HG03460 (cell line): ENCODE data around the gene CCDC85A.
"Not testable (repeated sequence)": the region's sequence is repeated elsewhere in the genome, so short reads cannot be mapped to it uniquely, and the experiment has no call there.

Source experiments
- ATAC-seq: cut with Tn5 transposase; IDR thresholded peaks from one replicate; pipeline ENCODE4 v1.9.1; 2021; ENCODE audit not compliant: unreplicated experiment

The CCDC85A gene

GRCh38 chr2:56183643-56184499 is at the start of gene CCDC85A:
CCDC85A (plus strand) TSS chr2:56183990; CDS start chr2:56184625, 635 bp downstream.
- peak; percentile 95 for ATAC-seq

GRCh38 chr2:56134861-56135260 is 48.9 kb upstream of the CCDC85A start:
- ATAC-seq: no peak

GRCh38 chr2:56142497-56143061 is 41.2 kb upstream of the CCDC85A start:
- ATAC-seq: not testable (repeated sequence)

- ATAC-seq: no peak
These were observed 35.9 kb upstream of the CCDC85A start for GRCh38 chr2:56147907-56148306.

- no peak for ATAC-seq
These were observed 35.0 kb upstream of the CCDC85A start for GRCh38 chr2:56148825-56149224.

- ATAC-seq: no peak
These were observed 31.9 kb upstream of the CCDC85A start for GRCh38 chr2:56151841-56152240.

GRCh38 chr2:56155188-56155587 is 28.6 kb upstream of the CCDC85A start:
- ATAC-seq: no peak

- not testable (repeated sequence) for ATAC-seq
These were observed 23.9 kb upstream of the CCDC85A start for GRCh38 chr2:56159875-56160274.

GRCh38 chr2:56167616-56168562 is 15.9 kb upstream of the CCDC85A start:
- no peak for ATAC-seq

- no peak for ATAC-seq
These were observed 14.3 kb upstream of the CCDC85A start for GRCh38 chr2:56169521-56169920.

- no peak for ATAC-seq
These were observed 13.3 kb upstream of the CCDC85A start for GRCh38 chr2:56170504-56170903.

- ATAC-seq: no peak
These were observed 12.8 kb upstream of the CCDC85A start for GRCh38 chr2:56170988-56171387.

GRCh38 chr2:56175779-56176178 is 8.0 kb upstream of the CCDC85A start:
- ATAC-seq: no peak

- ATAC-seq: no peak
These were observed 6.2 kb upstream of the CCDC85A start for GRCh38 chr2:56177420-56178220.

- ATAC-seq: no peak
These were observed 3.9 kb upstream of the CCDC85A start for GRCh38 chr2:56179931-56180330.

GRCh38 chr2:56182420-56182819 is 1.4 kb upstream of the CCDC85A start:
- no peak for ATAC-seq

- no peak for ATAC-seq
These were observed 766 bp downstream of the CCDC85A start for GRCh38 chr2:56184500-56185011.

- ATAC-seq: no peak
These were observed 1.4 kb downstream of the CCDC85A start for GRCh38 chr2:56185101-56185581.

- no peak for ATAC-seq
These were observed 1.8 kb downstream of the CCDC85A start for GRCh38 chr2:56185582-56186046.

- ATAC-seq: no peak
These were observed 7.8 kb downstream of the CCDC85A start for GRCh38 chr2:56191617-56192016.
